CD8-positive, alpha-beta memory T cell (primary cell): ENCODE results near the gene ATXN7. TPM values are rescaled to one million over a fixed set of nuclear protein-coding genes. Genes with fewer than 3 reads are reported as not detected.
A peak's percentile ranks its signal among the peaks of the same experiment; 100 is the strongest.

Experiments used
- CTCF ChIA-PET: fragments of 350-600 bp; sonication (Branson Sonifier 250); formaldehyde crosslinking; loops from one replicate; lab custom pipeline; 2021; ENCODE audit warnings: antibody characterized with exemption; lab: Charles Lee
- POLR2A ChIA-PET: fragments of 350-600 bp; sonication (Branson Sonifier 250); formaldehyde crosslinking; loops from one replicate; lab custom pipeline; 2021; ENCODE audit warnings: antibody characterized with exemption; lab: Charles Lee
- DNase-seq, 5 donors: peaks; one replicate each; pipeline versions ENCODE4 v3.0.0 to v3.0.0-alpha.2; 2020 to 2022; ENCODE audit warnings: mixed read lengths in 1 of 5
- H3K27ac ChIP-seq: one replicate; pipeline ENCODE4 v1.7.0; 2013; ENCODE audit warnings: low read depth, mild to moderate bottlenecking, low read length, moderate library complexity
- H3K27me3 ChIP-seq: 2 replicates; pipeline ENCODE4 v1.7.0; 2013; ENCODE audit warnings: low read length, mild to moderate bottlenecking; ENCODE audit not compliant: insufficient read depth, poor library complexity, severe bottlenecking
- H3K36me3 ChIP-seq: 2 replicates; pipeline ENCODE4 v1.7.0; 2013; ENCODE audit warnings: mild to moderate bottlenecking, low read length, moderate library complexity; ENCODE audit not compliant: insufficient read depth
- H3K4me1 ChIP-seq: 2 replicates; pipeline ENCODE4 v1.7.0; 2013; ENCODE audit warnings: mild to moderate bottlenecking, low read length, moderate library complexity; ENCODE audit not compliant: insufficient read depth
- H3K4me3 ChIP-seq: 2 replicates; pipeline ENCODE4 v1.7.0; 2013; ENCODE audit warnings: mild to moderate bottlenecking, low read length
- H3K9me3 ChIP-seq: 2 replicates; pipeline ENCODE4 v1.7.0; 2013; ENCODE audit warnings: mild to moderate bottlenecking, low read length
- H3K27ac Mint-ChIP-seq, 8 donors: one replicate each; pipeline ENCODE4 v1.8.0; 2020 to 2021; ENCODE audit warnings: mixed read lengths in 8 of 8, mild to moderate bottlenecking in 6 of 8, inconsistent platforms in 3 of 8, moderate library complexity in 3 of 8
- H3K27me3 Mint-ChIP-seq, 2 donors: one replicate each; pipeline ENCODE4 v1.8.0; 2020 to 2021; ENCODE audit warnings: mixed read lengths in 2 of 2, mild to moderate bottlenecking in 1 of 2, moderate library complexity in 1 of 2
- H3K36me3 Mint-ChIP-seq, 3 donors: one replicate each; pipeline ENCODE4 v1.8.0; 2020 to 2021; ENCODE audit warnings: mixed read lengths in 3 of 3, inconsistent platforms in 1 of 3, mild to moderate bottlenecking in 1 of 3
- H3K4me1 Mint-ChIP-seq, 3 donors: one replicate each; pipeline ENCODE4 v1.8.0; 2020 to 2021; ENCODE audit warnings: mixed read lengths in 3 of 3, inconsistent platforms in 1 of 3, mild to moderate bottlenecking in 1 of 3
- H3K4me3 Mint-ChIP-seq, 7 donors: one replicate each; pipeline ENCODE4 v1.8.0; 2020 to 2021; ENCODE audit warnings: mixed read lengths in 7 of 7, mild to moderate bottlenecking in 6 of 7, moderate library complexity in 4 of 7, inconsistent platforms in 2 of 7
- H3K9me3 Mint-ChIP-seq, 5 donors: one replicate each; pipeline ENCODE4 v1.8.0; 2020 to 2022; ENCODE audit warnings: mixed read lengths in 5 of 5, mild to moderate bottlenecking in 3 of 5, moderate library complexity in 2 of 5, inconsistent platforms in 1 of 5
- polyA plus RNA-seq: library from polyadenylated mRNA; unstranded; fragments of 300-500 nt; fragmentation: Illumina TruSeq; gene quantifications from one replicate; pipeline ENCODE4 v1.2.3, GENCODE V29; 2021
- total RNA-seq, 2 experiments: library from RNA; stranded (reverse); gene quantifications; one replicate each; pipeline ENCODE4 v1.2.3, GENCODE V29; 2021

ATXN7 gene
- total and polyA plus RNA-seq, 3 experiments from 2014 or later: 14.1 to 34.6 (median 33.9) TPM

DNA sequence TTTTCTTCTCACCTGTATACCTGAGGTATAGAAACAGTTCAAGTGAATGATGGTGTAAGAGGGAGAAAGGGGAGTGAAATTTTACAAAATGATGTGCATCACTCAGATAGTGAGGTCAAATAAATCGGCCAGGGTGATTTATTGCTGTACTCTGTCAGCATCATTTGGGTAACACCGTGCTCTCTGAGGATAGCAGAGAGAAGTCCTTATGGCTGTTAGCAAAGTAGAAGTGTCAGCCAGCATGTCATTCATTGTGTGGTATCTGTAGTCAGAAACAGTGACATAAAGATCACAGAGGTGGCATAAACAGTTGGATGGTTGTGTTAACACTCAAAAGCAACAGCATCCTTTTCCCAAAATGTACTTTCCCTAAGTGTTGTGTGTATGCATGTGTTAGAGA, 106.2 kb downstream of the ATXN7 start:
- Histone ChIP-seq H3K27me3 (no peaks in the 10 kb centered on the region), H3K4me1 (peaks cover 78% of the 10 kb centered on the region), H3K4me3 (peak overlapping the region; percentile 98), H3K36me3 (peaks cover 7% of the 10 kb centered on the region), H3K9me3 (no peaks in the 10 kb centered on the region), H3K27ac (peak overlapping the region; percentile 75)
- Mint-ChIP-seq H3K4me1 (peaks cover 70 to 99% (median 95%) of the 10 kb centered on the region in 3 donors), H3K36me3 (peaks cover 0 to 54% (median 3%) of the 10 kb centered on the region in 3 donors), H3K27ac (peak overlapping the region; percentile 81 to 98 (median 94)), H3K4me3 (peak overlapping the region; percentile 88 to 99 (median 90)), H3K27me3 (no peaks in the 10 kb centered on the region), H3K9me3 (no peaks in the 10 kb centered on the region)
- ChIA-PET POLR2A (interaction anchor here (2.9 kb wide), 1 partner anchor 10 kb away, joined by 34 read pairs; no protein-coding TSS in a partner anchor), CTCF (interaction anchor here (6.6 to 10.1 kb wide), 3 partner anchors 8 to 53 kb away, joined by 42 to 142 read pairs (median 112); partner anchors contain the start of gene PSMD6)
- DNase-seq: no peak

DNA sequence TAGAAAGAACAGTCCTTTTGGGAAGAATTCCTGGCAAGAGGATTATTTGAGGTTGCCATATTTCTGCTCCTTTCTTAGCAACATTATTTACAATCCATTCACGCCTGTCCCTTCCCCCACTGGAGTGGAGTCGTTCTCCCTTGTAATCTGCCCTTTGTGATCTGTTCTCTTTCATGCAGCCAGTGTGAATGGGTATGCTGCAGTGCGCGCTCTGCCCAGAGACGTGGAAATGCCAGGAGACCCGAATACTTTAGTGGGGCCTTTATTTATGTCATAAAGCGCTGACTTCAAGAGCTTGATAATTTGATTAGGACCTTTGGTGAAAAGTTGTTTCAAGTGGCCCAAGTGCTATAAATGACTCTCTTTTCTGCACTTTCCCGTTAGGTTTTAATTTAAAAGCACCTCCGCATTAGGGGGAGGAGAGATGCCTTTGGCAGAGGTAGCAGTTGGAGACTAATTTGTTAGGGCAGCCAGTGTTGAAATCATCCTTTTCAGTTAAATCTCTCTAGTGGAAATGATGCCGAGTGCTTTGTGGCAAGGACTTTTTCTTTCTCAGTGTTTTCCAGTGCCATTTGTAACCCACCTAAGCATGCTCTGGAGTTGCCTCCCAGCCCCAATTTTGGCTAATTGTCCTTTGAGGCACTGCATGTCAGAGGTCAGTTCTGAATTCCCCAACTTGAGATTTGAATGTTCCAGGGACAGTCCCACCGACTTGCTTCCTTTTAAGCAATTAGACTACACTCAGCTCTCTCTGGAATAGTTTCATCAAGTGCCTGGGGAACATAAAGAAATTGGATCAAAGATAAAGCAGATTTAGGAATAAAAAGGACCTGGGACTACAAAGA, 107.2 kb downstream of the ATXN7 start:
- H3K27ac ChIP-seq: no peak overlapping the region
- peaks cover 0 to under 1% of the 10 kb centered on the region in 2 donors for H3K27me3 Mint-ChIP-seq
- H3K4me1 Mint-ChIP-seq: peaks cover 77 to 99% (median 96%) of the 10 kb centered on the region in 3 donors
- H3K36me3 ChIP-seq: peaks cover 7% of the 10 kb centered on the region
- H3K4me3 ChIP-seq: peak overlapping the region; percentile 98
- H3K36me3 Mint-ChIP-seq: peaks cover 0 to 60% (median 6%) of the 10 kb centered on the region in 3 donors
- H3K9me3 ChIP-seq: no peaks in the 10 kb centered on the region
- no peaks in the 10 kb centered on the region for H3K27me3 ChIP-seq
- ChIA-PET POLR2A (no interaction called here), CTCF (interaction anchor here (1.1 to 10.1 kb wide), 4 partner anchors 10 to 52 kb away, joined by 3 to 142 read pairs (median 8); partner anchors contain the start of gene PSMD6)
- H3K4me3 Mint-ChIP-seq: peak overlapping the region; percentile 88 to 99 (median 90)
- H3K4me1 ChIP-seq: peaks cover 83% of the 10 kb centered on the region
- peak overlapping the region; percentile 81 to 98 (median 94) for H3K27ac Mint-ChIP-seq
- DNase-seq: no peak
- no peaks in the 10 kb centered on the region for H3K9me3 Mint-ChIP-seq

DNA sequence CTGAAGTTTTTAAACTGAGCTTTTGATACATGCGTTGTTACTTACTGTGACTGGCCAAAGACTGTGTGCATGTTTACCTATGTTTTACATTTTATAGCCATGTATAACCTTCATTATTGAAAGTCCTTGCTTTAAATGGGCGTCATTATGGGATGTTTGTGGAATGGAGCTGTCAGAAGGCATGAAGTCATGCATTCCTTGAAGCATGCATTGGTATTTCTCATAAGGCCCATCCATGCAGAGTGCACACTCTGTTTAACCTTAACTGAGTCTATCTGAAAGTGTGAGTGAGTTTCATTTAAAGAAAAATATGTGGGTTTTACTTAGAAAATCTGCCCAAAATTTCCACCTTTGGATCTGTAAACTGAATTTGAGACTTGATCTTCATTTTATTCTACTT, 108.5 kb downstream of the ATXN7 start:
- H3K36me3 ChIP-seq: peaks cover 7% of the 10 kb centered on the region
- Mint-ChIP-seq H3K4me3 (peak overlapping the region; percentile 45 to 75 (median 55)), H3K36me3 (peaks cover 0 to 66% (median 6%) of the 10 kb centered on the region in 3 donors), H3K9me3 (no peaks in the 10 kb centered on the region), H3K4me1 (peaks cover 82 to 99% (median 96%) of the 10 kb centered on the region in 3 donors), H3K27ac (peak overlapping the region; percentile 82 to 96 (median 88)), H3K27me3 (peaks cover 0 to 2% of the 10 kb centered on the region in 2 donors)
- H3K9me3 ChIP-seq: no peaks in the 10 kb centered on the region
- CTCF ChIA-PET: interaction anchor here (1.1 to 9.9 kb wide), 6 partner anchors 9 to 51 kb away, joined by 3 to 124 read pairs (median 4); partner anchors contain the start of gene PSMD6
- no peaks in the 10 kb centered on the region for H3K27me3 ChIP-seq
- no peak overlapping the region for H3K4me3 ChIP-seq
- POLR2A ChIA-PET: interaction anchor here (0.6 kb wide), 1 partner anchor 21 kb away, joined by 4 read pairs; no protein-coding TSS in a partner anchor
- DNase-seq: no peak
- H3K27ac ChIP-seq: no peak overlapping the region
- H3K4me1 ChIP-seq: peaks cover 83% of the 10 kb centered on the region

DNA sequence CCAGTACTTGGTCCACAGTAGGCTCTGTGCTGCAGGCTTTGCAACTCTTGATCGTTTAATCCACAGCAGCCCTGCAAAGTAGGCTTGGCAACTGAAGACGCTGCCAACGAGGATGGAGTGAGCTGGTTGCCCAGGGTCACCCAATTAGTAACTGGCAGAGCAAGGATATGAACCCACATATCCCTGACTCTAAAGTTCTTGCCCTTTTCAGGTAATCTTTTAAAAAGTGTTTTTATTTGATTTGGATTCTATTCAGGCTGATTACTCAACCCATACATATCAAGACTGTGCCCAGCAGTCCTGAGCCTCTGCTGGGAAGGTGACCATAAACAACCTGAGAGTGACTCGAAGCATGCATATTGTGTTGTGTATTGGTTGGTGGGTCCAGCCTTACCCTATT, 109.3 kb downstream of the ATXN7 start:
- no peaks in the 10 kb centered on the region for H3K9me3 Mint-ChIP-seq
- H3K36me3 ChIP-seq: peaks cover 7% of the 10 kb centered on the region
- peaks cover 0 to 63% (median 6%) of the 10 kb centered on the region in 3 donors for H3K36me3 Mint-ChIP-seq
- peaks cover 87 to 100% (median 99%) of the 10 kb centered on the region in 3 donors for H3K4me1 Mint-ChIP-seq
- no peak overlapping the region for H3K27ac ChIP-seq
- H3K27me3 ChIP-seq: no peaks in the 10 kb centered on the region
- H3K9me3 ChIP-seq: no peaks in the 10 kb centered on the region
- POLR2A ChIA-PET: interaction anchor here (0.6 kb wide), 1 partner anchor 20 kb away, joined by 4 read pairs; no protein-coding TSS in a partner anchor
- peak overlapping the region in 6 of 7 donors; percentile 45 to 75 (median 62) for H3K4me3 Mint-ChIP-seq
- peaks cover 86% of the 10 kb centered on the region for H3K4me1 ChIP-seq
- H3K27me3 Mint-ChIP-seq: peaks cover 0 to 2% of the 10 kb centered on the region in 2 donors
- H3K4me3 ChIP-seq: no peak overlapping the region
- CTCF ChIA-PET: interaction anchor here (0.9 to 9.9 kb wide), 6 partner anchors 9 to 50 kb away, joined by 3 to 124 read pairs (median 3); partner anchors contain the start of gene PSMD6
- peak overlapping the region; percentile 82 to 96 (median 88) for H3K27ac Mint-ChIP-seq
- no peak for DNase-seq

DNA sequence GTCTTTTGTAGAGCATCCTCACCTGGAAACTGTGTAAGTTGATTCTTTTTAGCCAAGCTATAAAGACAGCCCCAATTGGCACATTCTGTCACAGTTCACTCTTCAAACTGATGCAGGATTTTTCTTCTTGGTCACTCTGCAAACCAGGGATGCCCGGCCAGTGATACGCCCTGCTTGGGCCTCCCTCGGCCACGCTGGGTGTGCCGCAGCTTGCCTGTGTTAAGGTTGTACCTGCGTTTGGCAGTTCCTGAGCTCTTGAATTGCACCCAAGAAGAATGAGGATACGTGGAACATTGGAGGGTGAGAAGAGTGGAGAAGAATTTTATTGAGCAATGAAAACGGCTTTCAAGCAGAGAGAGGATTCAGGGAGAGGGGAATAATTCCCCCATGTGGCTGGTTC, 109.7 kb downstream of the ATXN7 start:
- no peak for DNase-seq
- peak overlapping the region in 4 of 7 donors; percentile 25 to 69 (median 50) for H3K4me3 Mint-ChIP-seq
- no peaks in the 10 kb centered on the region for H3K9me3 ChIP-seq
- ChIA-PET CTCF (interaction anchor here (0.9 to 9.9 kb wide), 6 partner anchors 9 to 50 kb away, joined by 3 to 124 read pairs (median 3); partner anchors contain the start of gene PSMD6), POLR2A (no interaction called here)
- peaks cover 0 to 2% of the 10 kb centered on the region in 2 donors for H3K27me3 Mint-ChIP-seq
- peaks cover 7% of the 10 kb centered on the region for H3K36me3 ChIP-seq
- H3K9me3 Mint-ChIP-seq: no peaks in the 10 kb centered on the region
- no peak overlapping the region for H3K27ac ChIP-seq
- no peak overlapping the region for H3K4me3 ChIP-seq
- no peaks in the 10 kb centered on the region for H3K27me3 ChIP-seq
- peaks cover 90 to 100% (median 99%) of the 10 kb centered on the region in 3 donors for H3K4me1 Mint-ChIP-seq
- peaks cover 0 to 60% (median 6%) of the 10 kb centered on the region in 3 donors for H3K36me3 Mint-ChIP-seq
- H3K4me1 ChIP-seq: peaks cover 90% of the 10 kb centered on the region
- peak overlapping the region; percentile 7 to 97 (median 90) for H3K27ac Mint-ChIP-seq

DNA sequence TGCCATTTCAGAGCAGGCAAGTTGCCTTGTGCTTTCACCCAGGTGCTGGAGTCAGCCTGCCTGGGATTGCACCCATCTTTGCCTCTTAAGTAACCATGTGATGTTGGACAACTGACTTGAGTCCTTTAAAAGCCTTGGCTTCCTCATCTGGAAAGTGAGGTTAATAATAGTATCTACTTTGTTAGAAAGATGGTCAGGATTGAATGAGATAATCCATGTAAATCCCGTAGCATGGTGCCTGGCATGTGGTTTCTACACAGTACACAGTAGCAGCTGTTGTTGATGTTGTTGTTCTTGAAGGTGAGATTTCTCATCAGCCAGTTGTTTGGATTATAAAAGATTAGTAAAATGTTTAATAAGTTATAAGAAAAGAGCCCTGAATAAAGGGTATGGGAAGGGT, 110.8 kb downstream of the ATXN7 start:
- H3K27me3 ChIP-seq: no peaks in the 10 kb centered on the region
- no peaks in the 10 kb centered on the region for H3K9me3 ChIP-seq
- H3K36me3 ChIP-seq: peaks cover 7% of the 10 kb centered on the region
- peaks cover 94 to 100% (median 100%) of the 10 kb centered on the region in 3 donors for H3K4me1 Mint-ChIP-seq
- CTCF ChIA-PET: interaction anchor here (3.4 to 9.9 kb wide), 3 partner anchors 9 to 49 kb away, joined by 12 to 124 read pairs (median 112); partner anchors contain the start of gene PSMD6
- H3K4me3 ChIP-seq: no peak overlapping the region
- peaks cover 92% of the 10 kb centered on the region for H3K4me1 ChIP-seq
- H3K9me3 Mint-ChIP-seq: no peaks in the 10 kb centered on the region
- H3K27ac ChIP-seq: no peak overlapping the region
- peak overlapping the region; percentile 30 to 96 (median 74) for H3K27ac Mint-ChIP-seq
- POLR2A ChIA-PET: no interaction called here
- H3K36me3 Mint-ChIP-seq: peaks cover 0 to 54% (median 6%) of the 10 kb centered on the region in 3 donors
- peaks cover 0 to 2% of the 10 kb centered on the region in 2 donors for H3K27me3 Mint-ChIP-seq
- H3K4me3 Mint-ChIP-seq: peak overlapping the region in 4 of 7 donors; percentile 1 to 46 (median 4)
- DNase-seq: no peak

DNA sequence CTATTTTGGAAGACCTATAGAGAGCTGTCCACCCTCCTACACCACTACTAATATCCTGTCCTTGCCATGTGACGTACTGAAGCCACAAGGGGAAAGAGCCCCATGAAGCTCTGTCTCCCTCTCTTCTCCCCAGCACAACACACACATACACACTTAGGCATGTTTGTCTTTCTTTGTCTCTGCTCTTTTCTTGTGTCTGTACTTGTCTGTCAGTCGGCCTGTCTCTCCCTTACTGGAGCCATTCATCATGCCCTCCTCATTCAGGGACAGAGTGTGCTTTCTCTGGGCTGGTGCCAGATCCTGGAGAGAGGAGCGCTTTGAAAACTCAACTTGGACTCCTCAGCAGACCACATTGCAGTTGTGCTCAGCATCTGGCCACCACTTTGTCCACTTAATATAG, 112.1 kb downstream of the ATXN7 start:
- ChIA-PET CTCF (interaction anchor here (3.7 to 9.9 kb wide), 3 partner anchors 11 to 48 kb away, joined by 22 to 124 read pairs (median 112); partner anchors contain the start of gene PSMD6), POLR2A (no interaction called here)
- Histone ChIP-seq H3K36me3 (peaks cover 16% of the 10 kb centered on the region), H3K4me3 (no peak overlapping the region), H3K9me3 (no peaks in the 10 kb centered on the region), H3K4me1 (peaks cover 92% of the 10 kb centered on the region), H3K27ac (no peak overlapping the region), H3K27me3 (no peaks in the 10 kb centered on the region)
- Mint-ChIP-seq H3K27ac (peak overlapping the region; percentile 68 to 95 (median 80)), H3K27me3 (peaks cover 0 to 2% of the 10 kb centered on the region in 2 donors), H3K4me3 (peak overlapping the region; percentile 32 to 74 (median 49)), H3K4me1 (peaks cover 92 to 100% (median 100%) of the 10 kb centered on the region in 3 donors), H3K9me3 (no peaks in the 10 kb centered on the region), H3K36me3 (peaks cover 0 to 58% (median 11%) of the 10 kb centered on the region in 3 donors)
- no peak for DNase-seq
